HG03108 (cell line): ENCODE results near the gene MLLT6.

Experiments
- ATAC-seq: cut with Tn5 transposase; IDR thresholded peaks from one replicate; pipeline ENCODE4 v1.9.1; 2021; ENCODE audit warnings: moderate library complexity; ENCODE audit not compliant: unreplicated experiment

Gene MLLT6

GRCh38 chr17:38761612-38762011, 56.5 kb downstream of the MLLT6 start:
- no peak for ATAC-seq

DNA sequence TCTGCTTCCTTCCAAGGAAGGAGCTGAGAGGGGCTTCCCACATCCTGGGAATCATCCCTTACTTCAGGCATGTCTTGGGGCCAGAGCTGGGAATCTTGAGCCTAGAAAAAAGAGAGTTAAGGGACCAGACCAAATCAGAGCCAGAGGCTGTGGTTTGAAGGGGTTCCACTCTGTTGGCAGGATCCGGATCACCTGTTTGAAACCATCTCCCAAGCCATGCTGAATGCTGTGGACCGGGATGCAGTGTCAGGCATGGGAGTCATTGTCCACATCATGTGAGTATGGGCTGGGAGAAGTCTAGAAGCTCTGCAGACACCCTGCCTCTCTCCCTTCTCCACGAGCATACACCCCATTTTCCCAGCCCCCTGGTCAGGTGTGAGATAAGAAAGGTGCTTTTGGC, 57.2 kb downstream of the MLLT6 start:
- no peak for ATAC-seq

GRCh38 chr17:38766341-38766740, 61.3 kb downstream of the MLLT6 start:
- ATAC-seq: no peak

- ATAC-seq: no peak
These were observed 63.3 kb downstream of the MLLT6 start for GRCh38 chr17:38768417-38768816.

- no peak for ATAC-seq
These were observed 68.2 kb downstream of the MLLT6 start for GRCh38 chr17:38773258-38773657.

GRCh38 chr17:38777641-38778250, 72.7 kb downstream of the MLLT6 start:
- no peak for ATAC-seq
